Endometrial microvascular endothelial cells (primary cell): ENCODE data around the gene KDM2A. TPM values are rescaled to one million over a fixed set of nuclear protein-coding genes. Genes with fewer than 3 reads are reported as not detected.
"Not testable (repeated sequence)": the region's sequence is repeated elsewhere in the genome, so short reads cannot be mapped to it uniquely, and the experiment has no call there.

Experiments used
- in situ Hi-C: cut with HindIII; loops from 2 replicates; pipeline ENCODE4 v1.10.0; 2017; ENCODE audit warnings: low sequenced_read_pairs, low pct_unique_long_range_greater_than_20kb; ENCODE audit errors: inconsistent ontology term
- total RNA-seq: library from RNA; depleted of rRNA; stranded (reverse); fragments of >200 nt; gene quantifications from one replicate; pipeline ENCODE4 v1.2.3, GENCODE V29; 2015; ENCODE audit errors: inconsistent ontology term

KDM2A gene
- total RNA-seq, 1 donor from 2014 or later = 39.8 TPM

- in situ Hi-C loops = no loop called here
These were observed 132.8 kb downstream of the KDM2A start for GRCh38 chr11:67251841-67252240.

GRCh38 chr11:67252831-67253239, 133.8 kb downstream of the KDM2A start:
- in situ Hi-C loops = no loop called here

DNA sequence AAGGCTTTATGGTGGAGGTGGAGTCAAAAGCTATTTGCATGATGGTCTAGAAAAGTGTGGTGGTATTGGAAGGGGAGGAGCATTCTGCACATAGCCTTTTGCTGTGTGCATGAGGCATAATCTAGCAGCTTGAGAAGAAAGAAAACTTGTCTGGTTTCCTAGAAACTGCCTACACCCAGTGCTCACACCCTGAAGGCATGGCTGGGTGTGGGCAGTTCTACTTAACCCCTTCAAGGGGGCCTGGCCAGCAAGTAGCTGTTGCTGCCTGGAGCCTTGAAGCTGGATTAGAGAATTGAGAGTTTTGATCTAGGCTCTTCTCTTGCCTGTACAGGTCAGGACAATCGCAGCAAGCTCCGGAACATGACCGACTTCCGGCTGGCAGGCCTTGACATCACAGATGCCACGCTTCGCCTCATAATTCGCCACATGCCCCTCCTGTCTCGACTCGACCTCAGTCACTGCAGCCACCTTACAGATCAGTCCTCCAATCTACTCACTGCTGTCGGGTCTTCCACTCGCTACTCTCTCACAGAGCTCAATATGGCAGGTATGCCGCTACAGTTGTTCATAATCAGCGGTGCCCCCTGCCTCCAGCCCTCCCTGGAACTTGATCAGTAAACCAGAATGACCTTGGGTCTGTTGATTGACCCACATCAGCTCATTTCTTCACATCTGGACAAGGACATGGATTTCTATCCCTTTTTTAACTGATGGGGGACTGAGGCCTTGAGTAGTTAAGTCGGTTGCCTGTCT, 135.0 kb downstream of the KDM2A start:
- in situ Hi-C loops = no loop called here

- in situ Hi-C loops = no loop called here
These were observed 135.7 kb downstream of the KDM2A start for GRCh38 chr11:67254798-67255197.

DNA sequence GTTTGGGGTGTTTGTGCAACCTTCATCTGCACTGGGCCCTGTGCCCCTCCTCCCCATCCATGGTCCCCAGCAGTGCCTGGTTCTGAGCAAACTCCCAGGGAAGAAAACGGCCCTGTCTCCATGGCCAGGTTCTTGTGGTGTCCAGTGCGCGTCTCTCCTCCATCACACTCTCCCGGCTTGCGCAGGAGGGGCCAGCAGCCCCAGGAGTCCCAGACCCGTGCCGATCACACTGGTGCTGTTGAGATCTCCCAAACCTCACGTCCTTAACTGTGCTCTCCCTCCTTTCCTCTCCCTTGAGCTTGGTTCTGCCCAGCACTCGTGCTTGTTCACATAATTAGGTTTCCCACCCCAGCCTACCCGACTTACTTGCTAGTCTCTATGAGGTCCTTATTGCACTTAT, 136.3 kb downstream of the KDM2A start:
- in situ Hi-C loops = no loop called here

DNA sequence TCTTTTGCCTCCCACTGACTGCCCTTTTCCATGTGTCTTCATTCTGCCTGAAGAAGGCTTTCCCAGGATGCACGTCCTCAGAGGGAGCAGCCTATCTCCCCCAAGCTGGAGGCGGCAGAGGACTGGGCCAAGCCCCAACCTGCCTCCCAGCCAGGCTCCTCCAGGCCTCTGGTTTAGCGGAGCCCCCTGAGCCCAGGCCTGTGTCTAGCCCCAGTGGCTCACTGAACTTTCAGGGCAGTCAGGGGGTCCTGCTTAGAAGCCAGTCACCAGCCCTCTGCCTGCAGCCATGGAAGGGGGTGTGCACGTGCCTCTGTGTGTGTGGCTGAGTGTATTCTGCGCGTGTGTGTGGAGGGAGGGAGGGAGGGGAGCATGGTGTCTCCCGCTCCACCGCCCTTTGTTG, 136.8 kb downstream of the KDM2A start:
- in situ Hi-C loops = no loop called here

DNA sequence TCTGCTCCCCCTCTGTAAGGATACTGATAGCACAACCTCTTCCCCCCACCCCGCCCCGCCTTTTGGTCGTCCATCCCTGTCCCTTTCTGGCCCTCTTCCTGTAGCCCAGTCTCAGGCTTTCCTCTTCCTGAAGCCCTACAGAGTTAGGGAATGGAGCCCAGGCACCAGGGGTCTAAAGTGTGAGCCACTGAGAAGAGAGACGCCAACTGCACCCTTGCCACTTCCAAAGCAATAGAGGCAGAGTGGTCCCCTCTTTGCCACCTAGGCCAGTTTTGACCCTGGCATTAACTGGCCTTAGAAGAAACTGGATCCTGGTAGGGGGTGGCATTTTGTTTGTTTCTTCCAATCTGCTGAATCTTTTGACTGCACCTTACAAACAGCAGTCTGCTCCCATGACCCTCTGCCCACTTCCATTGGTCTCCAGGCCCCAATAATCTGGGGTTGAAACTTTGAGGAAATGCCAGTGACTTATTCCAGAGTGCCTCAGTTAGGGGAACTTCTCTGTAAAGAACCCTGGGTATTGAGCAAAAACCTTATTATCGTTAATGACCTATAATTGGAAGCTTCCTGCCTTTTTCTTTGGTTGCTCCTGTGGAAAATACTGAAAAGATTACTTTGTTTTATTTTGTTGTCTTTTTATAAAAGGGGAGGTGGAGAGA, 137.5 kb downstream of the KDM2A start:
- in situ Hi-C loops = no loop called here

GRCh38 chr11:67260406-67260805, 141.3 kb downstream of the KDM2A start:
- in situ Hi-C loops = no loop called here

DNA sequence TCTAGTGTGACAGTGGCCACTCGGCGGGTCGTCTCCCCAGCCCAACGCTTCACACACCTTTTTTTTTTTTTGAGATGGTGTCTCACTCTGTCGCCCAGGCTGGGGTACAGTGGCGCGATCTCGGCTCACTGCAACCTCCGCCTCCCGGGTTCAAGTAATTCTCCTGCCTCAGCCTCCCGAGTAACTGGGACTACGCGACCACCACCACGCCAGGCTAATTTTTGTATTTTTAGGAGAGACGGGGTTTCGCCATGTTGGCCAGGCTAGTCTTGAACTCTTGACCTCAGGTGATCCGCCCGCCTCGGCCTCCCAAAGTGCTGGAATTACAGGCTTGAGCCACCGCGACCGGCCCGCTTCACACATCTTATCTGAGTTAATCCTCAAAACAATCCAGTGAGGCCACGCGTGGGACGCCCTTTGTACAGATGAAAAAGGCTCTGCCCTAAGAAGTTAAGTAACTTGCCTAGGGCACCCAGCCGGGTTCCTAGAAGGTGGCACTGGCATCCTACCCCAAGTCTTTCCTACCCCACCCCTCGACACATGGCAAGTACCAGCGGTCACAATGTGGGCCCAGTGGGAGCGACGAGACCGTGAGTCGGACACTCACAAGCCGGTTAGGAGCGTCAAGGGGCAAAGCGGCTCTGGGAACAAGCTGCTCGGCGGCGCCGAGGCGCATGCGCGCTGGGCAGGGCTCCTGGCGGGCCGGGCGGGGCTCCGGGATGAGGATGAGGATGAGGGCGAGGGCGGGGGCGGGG, 142.0 kb downstream of the KDM2A start:
- in situ Hi-C loops = not testable (repeated sequence)

- in situ Hi-C loops = no loop called here
These were observed 142.5 kb downstream of the KDM2A start for GRCh38 chr11:67261640-67261945.

DNA sequence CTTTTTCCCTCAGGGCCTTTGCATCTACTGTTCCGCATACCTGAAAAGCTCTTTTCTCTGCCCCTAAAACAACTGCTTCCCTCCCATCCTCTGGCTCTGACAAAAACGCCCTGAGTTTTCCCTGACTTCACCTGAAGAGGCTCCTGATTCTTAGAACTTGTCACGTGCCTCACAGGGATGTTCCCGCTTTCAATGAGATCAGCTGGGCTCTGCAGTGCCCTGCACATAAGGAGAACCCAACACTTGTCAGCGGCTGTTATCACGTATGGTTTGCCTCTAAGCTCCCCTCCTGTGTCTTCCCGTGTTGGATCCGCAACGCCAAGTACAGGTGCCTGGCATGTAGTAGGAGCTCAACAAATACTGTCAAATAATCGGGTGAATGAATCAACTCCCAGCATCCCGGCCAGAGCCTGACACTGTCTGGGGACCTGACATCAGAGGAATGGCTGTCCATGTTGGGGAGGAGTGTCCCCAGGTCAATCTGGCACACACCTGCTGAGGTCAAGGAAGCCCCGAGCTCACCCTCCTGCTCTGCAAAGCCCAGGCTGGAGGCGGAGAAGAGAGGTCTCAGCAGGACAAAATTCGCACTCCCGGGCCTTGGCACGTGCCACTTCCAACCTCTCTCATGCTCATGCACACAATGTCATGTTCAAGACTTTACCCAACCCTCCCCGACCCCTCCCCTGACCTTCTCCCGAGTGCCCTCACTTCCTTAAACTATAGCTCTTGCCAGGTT, 143.1 kb downstream of the KDM2A start:
- in situ Hi-C loops = no loop called here

GRCh38 chr11:67262731-67263675, 143.9 kb downstream of the KDM2A start:
- in situ Hi-C loops = no loop called here

DNA sequence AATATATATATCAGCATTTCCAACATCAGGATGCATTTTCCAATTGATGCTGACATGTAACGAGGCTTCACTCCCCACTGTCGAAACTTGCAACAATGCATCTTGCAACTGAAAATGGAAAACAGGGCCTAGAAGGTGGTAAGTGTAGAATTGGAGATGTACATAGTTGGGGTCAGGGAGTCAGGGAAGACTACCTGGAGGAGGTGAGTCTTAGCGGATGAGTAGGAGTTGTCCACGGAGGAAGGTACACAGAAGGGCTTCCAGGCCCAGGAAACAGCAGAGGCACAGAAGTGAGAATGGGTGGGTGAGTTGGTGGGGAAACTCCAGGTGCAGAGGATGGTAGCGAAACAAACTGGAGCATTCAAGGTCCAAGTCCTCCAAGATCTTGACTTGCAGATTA, 145.2 kb downstream of the KDM2A start:
- in situ Hi-C loops = no loop called here

- in situ Hi-C loops = no loop called here
These were observed 146.0 kb downstream of the KDM2A start for GRCh38 chr11:67264877-67265632.

DNA sequence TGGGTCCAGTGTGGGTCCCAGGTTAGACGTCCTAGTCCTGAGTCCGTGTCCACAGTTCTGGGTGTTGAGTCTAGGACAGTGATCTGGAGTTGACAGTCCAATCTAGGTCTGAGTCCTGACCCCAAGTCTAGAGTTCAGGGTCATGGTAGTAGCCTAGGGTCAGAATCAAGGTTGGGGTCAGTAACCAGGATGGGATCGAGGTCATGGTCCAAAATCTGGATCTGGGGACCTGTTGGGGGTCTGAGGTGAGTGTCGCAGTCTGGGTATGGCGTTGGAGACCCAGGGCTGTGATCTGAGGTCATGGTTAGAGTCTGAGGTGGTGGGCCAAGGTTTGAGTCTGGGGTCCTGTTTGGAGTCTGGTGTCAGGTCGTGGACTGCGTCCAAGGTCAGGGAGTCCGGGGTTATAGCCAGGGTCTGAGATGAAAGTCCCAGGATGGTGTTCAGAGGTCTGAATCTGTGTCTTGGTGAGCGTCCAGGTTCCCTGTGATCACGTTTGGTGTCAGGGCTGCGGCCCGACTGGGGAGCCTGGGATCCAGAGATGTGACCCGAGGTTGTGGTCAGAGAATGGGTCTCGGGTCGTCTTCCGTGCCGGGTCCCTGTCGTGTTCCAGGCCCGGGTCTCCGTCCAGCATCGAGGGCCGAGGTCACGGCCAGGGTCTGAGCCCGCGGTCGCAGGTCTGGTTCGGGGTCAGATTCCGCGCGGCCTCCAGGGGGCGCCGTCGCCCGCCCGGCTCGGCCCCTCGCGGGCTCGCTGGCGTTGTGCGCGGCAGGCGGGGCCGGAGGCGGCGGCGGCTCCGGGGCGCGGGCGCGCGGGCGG, 146.8 kb downstream of the KDM2A start:
- in situ Hi-C loops = no loop called here

DNA sequence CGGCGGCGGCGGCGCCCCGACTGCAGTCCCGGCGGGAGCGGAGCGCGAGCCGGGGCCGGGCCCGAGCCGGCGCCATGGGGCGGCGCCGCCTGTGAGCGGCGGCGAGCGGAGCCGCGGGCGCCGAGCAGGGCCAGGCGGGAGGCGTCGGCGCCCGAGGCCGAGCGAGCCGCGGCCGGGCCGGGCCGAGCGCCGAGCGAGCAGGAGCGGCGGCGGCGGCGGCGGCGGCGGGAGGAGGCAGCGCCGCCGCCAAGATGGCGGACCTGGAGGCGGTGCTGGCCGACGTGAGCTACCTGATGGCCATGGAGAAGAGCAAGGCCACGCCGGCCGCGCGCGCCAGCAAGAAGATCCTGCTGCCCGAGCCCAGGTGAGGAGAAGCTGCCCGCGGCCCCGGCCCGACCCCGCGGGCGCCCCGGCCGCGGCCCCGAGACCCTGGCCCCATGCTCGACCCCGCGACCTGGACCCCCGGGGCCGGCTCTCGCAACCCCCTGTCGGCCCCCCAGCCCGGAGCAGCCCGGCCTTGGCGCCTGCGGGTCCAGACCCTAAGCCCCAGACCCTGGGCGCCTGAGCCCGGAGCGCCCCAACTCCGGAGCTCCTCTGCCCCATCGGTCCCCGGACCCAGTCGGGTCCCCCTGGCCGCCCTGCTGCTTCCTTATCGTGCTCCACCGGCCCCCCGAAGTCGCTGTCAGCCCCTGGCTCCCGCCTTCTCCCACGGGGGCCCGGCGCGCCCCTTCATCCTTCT, 147.6 kb downstream of the KDM2A start, which contains the start of gene GRK2:
Gene GRK2, plus strand, starts transcription at position 25 of the 739 bp plus-strand sequence. Its CDS starts 227 bp downstream, at position 252.
- in situ Hi-C loops = no loop called here
